Prostate gland (tissue), 2 donors: ENCODE data around the gene ODAD3. TPM values are rescaled to one million over a fixed set of nuclear protein-coding genes. Genes with fewer than 3 reads are reported as not detected.

Experiments used
- DNase-seq: peaks from one replicate; pipeline ENCODE4 v3.0.0-alpha.2; 2019; ENCODE audit warnings: low spot score
- H3K27ac ChIP-seq, 2 donors: fragments of 200-600 bp; sonication (generic); 2 replicates each; pipeline ENCODE4 v1.5.1; 2017 to 2019
- H3K27me3 ChIP-seq: fragments of 200-600 bp; sonication (generic); replicated peaks from 2 replicates; pipeline ENCODE4 v1.5.1; 2019; ENCODE audit not compliant: insufficient read depth
- H3K36me3 ChIP-seq, 2 donors: fragments of 200-600 bp; sonication (generic); 1 replicate in 1 of 2; 2 replicates in 1 of 2; pipeline versions ENCODE4 v1.5.1 to v1.8.1; 2017 to 2019
- H3K4me1 ChIP-seq: fragments of 200-600 bp; sonication (generic); replicated peaks from 2 replicates; pipeline ENCODE4 v1.5.1; 2019
- H3K4me3 ChIP-seq, 2 donors: fragments of 200-600 bp; sonication (generic); 2 replicates each; pipeline ENCODE4 v1.5.1; 2017 to 2019
- H3K9me3 ChIP-seq: fragments of 200-600 bp; sonication (generic); 2 replicates; pipeline ENCODE4 v1.5.1; 2017
- CTCF ChIP-seq, 4 experiments: fragments of 200-600 bp in 2 of 4; fragments of 450-650 bp in 2 of 4; sonication (generic) in 2 of 4; IDR thresholded peaks; 1 replicate in 3 of 4; 2 replicates in 1 of 4; pipeline ENCODE4 v1.5.1; 2016 to 2019; ENCODE audit warnings: antibody characterized with exemption in 4 of 4, mild to moderate bottlenecking in 2 of 4, moderate library complexity in 2 of 4
- POLR2A ChIP-seq: fragments of 450-650 bp; IDR thresholded peaks from one replicate; pipeline ENCODE4 v1.6.1; 2016; ENCODE audit warnings: antibody characterized with exemption, mild to moderate bottlenecking
- POLR2AphosphoS5 ChIP-seq: sonication (generic); formaldehyde crosslinking; IDR thresholded peaks from one replicate; pipeline ENCODE4 v1.6.1; 2017; ENCODE audit warnings: antibody characterized with exemption
- WGBS: methylation state at CpG from one replicate; pipeline ENCODE4 v1.1.5; 2018; 5-methylcytosine and 5-hydroxymethylcytosine counted together
- intact Hi-C: fragments of 100-400 bp; cut with DNase I; formaldehyde crosslinking; loops from one replicate; pipeline ENCODE4 v1.14.2; 2022
- total RNA-seq, 2 donors: library from RNA; depleted of rRNA; stranded (reverse); fragments of >200 nt; gene quantifications; one replicate each; pipeline ENCODE4 v1.1.0, GENCODE V29; 2016

Gene ODAD3
- total RNA-seq, 2 donors from 2014 or later: 1.3 to 2.7 TPM

GRCh38 chr19:11378319-11379189 lies 56.4 kb downstream of the ODAD3 start:
- peak overlapping the region; percentile 60 to 94 for H3K27ac ChIP-seq
- WGBS: 24% methylated on average over 4 of the region's 8 CpGs
- DNase-seq: peak; percentile 57
- H3K9me3 ChIP-seq: no peaks in the 10 kb centered on the region
- H3K27me3 ChIP-seq: no peaks in the 10 kb centered on the region
- intact Hi-C loops: loop anchor here (5.0 kb wide), 1 partner anchor 41 kb away; the partner anchor contains the start of gene RAB3D
- TF ChIP-seq CTCF (IDR thresholded peaks at IDR 0.05) (peak in 2 of 4 experiments; percentile 32 to 38), POLR2AphosphoS5 (peak; percentile 81), POLR2A (peak; percentile 30)
- H3K4me1 ChIP-seq: peaks cover 15% of the 10 kb centered on the region
- no peaks in the 10 kb centered on the region for H3K36me3 ChIP-seq
- no peak overlapping the region for H3K4me3 ChIP-seq

GRCh38 chr19:11377756-11378155 lies 57.2 kb downstream of the ODAD3 start:
- intact Hi-C loops: loop anchor here (2.0 to 5.0 kb wide), 2 partner anchors 40 to 83 kb away; partner anchors contain the start of gene RAB3D
- Histone ChIP-seq H3K36me3 (no peaks in the 10 kb centered on the region), H3K9me3 (no peaks in the 10 kb centered on the region), H3K27me3 (no peaks in the 10 kb centered on the region), H3K27ac (peak overlapping the region; percentile 60 to 94), H3K4me1 (peaks cover 15% of the 10 kb centered on the region), H3K4me3 (no peak overlapping the region)
- WGBS: 96% methylated on average over 3 of the region's 3 CpGs
- TF ChIP-seq POLR2A: no peak
- no peak for TF ChIP-seq CTCF (IDR thresholded peaks at IDR 0.05)
- no peak for TF ChIP-seq POLR2AphosphoS5
- no peak for DNase-seq

GRCh38 chr19:11377237-11377636 lies 57.7 kb downstream of the ODAD3 start:
- H3K27ac ChIP-seq: peak overlapping the region; percentile 60 to 94
- H3K4me3 ChIP-seq: no peak overlapping the region
- intact Hi-C loops: loop anchor here (2.0 to 5.0 kb wide), 2 partner anchors 40 to 82 kb away; partner anchors contain the start of gene RAB3D
- H3K4me1 ChIP-seq: peaks cover 15% of the 10 kb centered on the region
- H3K36me3 ChIP-seq: no peaks in the 10 kb centered on the region
- no peaks in the 10 kb centered on the region for H3K27me3 ChIP-seq
- no peaks in the 10 kb centered on the region for H3K9me3 ChIP-seq
- TF ChIP-seq POLR2AphosphoS5 (no peak), POLR2A (peak; percentile 18)
- DNase-seq: peak; percentile 54

GRCh38 chr19:11375143-11375948 lies 59.6 kb downstream of the ODAD3 start:
- no peaks in the 10 kb centered on the region for H3K27me3 ChIP-seq
- peak overlapping the region; percentile 29 to 39 for H3K4me3 ChIP-seq
- TF ChIP-seq CTCF (IDR thresholded peaks at IDR 0.05): peak in 1 of 4 experiments; percentile 5
- TF ChIP-seq POLR2AphosphoS5: peak; percentile 56
- TF ChIP-seq POLR2A: peak; percentile 82
- 6% methylated on average over 27 of the region's 27 CpGs for WGBS
- H3K27ac ChIP-seq: peak overlapping the region; percentile 89 to 94
- H3K36me3 ChIP-seq: no peaks in the 10 kb centered on the region
- DNase-seq: peak; percentile 41
- peaks cover 9% of the 10 kb centered on the region for H3K4me1 ChIP-seq
- H3K9me3 ChIP-seq: no peaks in the 10 kb centered on the region
- intact Hi-C loops: loop anchor here (5.0 kb wide), 1 partner anchor 38 kb away; the partner anchor contains the start of gene RAB3D
